Neural progenitor cell (in vitro differentiated cells): Measurements from ENCODE around the gene TBCK. TPM values are rescaled to one million over a fixed set of nuclear protein-coding genes. Genes with fewer than 3 reads are reported as not detected.

Experiments
- DNase-seq: peaks from one replicate; pipeline ENCODE4 v3.0.0-alpha.2; 2016; ENCODE audit warnings: low spot score
- H2AFZ ChIP-seq: fragments of 200-600 bp; sonication (generic); replicated peaks from 2 replicates; pipeline ENCODE4 v1.6.1; 2016; ENCODE audit warnings: antibody characterized with exemption
- H3F3A ChIP-seq: fragments of 200-600 bp; sonication (generic); 2 replicates; pipeline ENCODE4 v1.6.1; 2016; ENCODE audit warnings: antibody characterized with exemption, low read depth
- H3K27ac ChIP-seq: fragments of 200-600 bp; sonication (generic); 2 replicates; pipeline ENCODE4 v1.5.1; 2016; ENCODE audit warnings: mild to moderate bottlenecking
- H3K27me3 ChIP-seq: fragments of 200-600 bp; sonication (generic); 2 replicates; pipeline ENCODE4 v1.6.1; 2016; ENCODE audit warnings: mild to moderate bottlenecking, moderate library complexity
- H3K36me3 ChIP-seq: fragments of 200-600 bp; sonication (generic); 2 replicates; pipeline ENCODE4 v1.5.1; 2016
- H3K4me1 ChIP-seq: fragments of 200-600 bp; sonication (generic); 2 replicates; pipeline ENCODE4 v1.6.1; 2016; ENCODE audit warnings: mixed run types
- H3K4me2 ChIP-seq: fragments of 200-600 bp; sonication (generic); 2 replicates; pipeline ENCODE4 v1.6.1; 2016
- H3K4me3 ChIP-seq: fragments of 200-600 bp; sonication (generic); 2 replicates; pipeline ENCODE4 v1.5.1; 2016
- H3K79me2 ChIP-seq: fragments of 200-600 bp; sonication (generic); 2 replicates; pipeline ENCODE4 v1.6.1; 2016; ENCODE audit warnings: low read depth
- H3K9ac ChIP-seq: fragments of 200-600 bp; sonication (generic); 2 replicates; pipeline ENCODE4 v1.6.1; 2016
- H3K9me3 ChIP-seq: fragments of 200-600 bp; sonication (generic); 2 replicates; pipeline ENCODE4 v1.5.1; 2016; ENCODE audit warnings: low read depth
- H4K20me1 ChIP-seq: fragments of 200-600 bp; sonication (generic); 2 replicates; pipeline ENCODE4 v1.6.1; 2016; ENCODE audit warnings: low read depth
- H3K27ac Mint-ChIP-seq: 3 replicates; pipeline ENCODE4 v1.8.0; 2021; ENCODE audit warnings: mixed read lengths
- H3K27me3 Mint-ChIP-seq: 2 replicates; pipeline ENCODE4 v1.8.0; 2022; ENCODE audit warnings: low read depth, mild to moderate bottlenecking, inconsistent platforms, moderate library complexity, mixed read lengths; ENCODE audit not compliant: insufficient read depth
- H3K36me3 Mint-ChIP-seq: 3 replicates; pipeline ENCODE4 v1.8.0; 2021; ENCODE audit warnings: mixed read lengths
- H3K4me1 Mint-ChIP-seq: 3 replicates; pipeline ENCODE4 v1.8.0; 2021; ENCODE audit warnings: mixed read lengths
- H3K4me3 Mint-ChIP-seq: 3 replicates; pipeline ENCODE4 v1.8.0; 2021; ENCODE audit warnings: mild to moderate bottlenecking, moderate library complexity, mixed read lengths
- H3K9me3 Mint-ChIP-seq: 3 replicates; pipeline ENCODE4 v1.8.0; 2020; ENCODE audit warnings: mixed read lengths
- EZH2 ChIP-seq: fragments of 200-600 bp; sonication (generic); IDR thresholded peaks from 2 replicates; pipeline ENCODE4 v1.6.1; 2017; ENCODE audit warnings: antibody characterized with exemption, mild to moderate bottlenecking, moderate library complexity
- EZH2phosphoT487 ChIP-seq: fragments of 200-600 bp; sonication (generic); IDR thresholded peaks from 2 replicates; pipeline ENCODE4 v1.6.1; 2017; ENCODE audit warnings: antibody characterized with exemption
- total RNA-seq: library from RNA; depleted of rRNA; stranded (reverse); fragments of >200 nt; gene quantifications from 2 replicates; pipeline ENCODE4 v1.2.3, GENCODE V29; 2015; ENCODE audit warnings: low replicate concordance
- TF ChIP-seq, protein P1 (sequence below): fragments of 200-600 bp; sonication (generic); IDR thresholded peaks from 2 replicates; pipeline ENCODE4 v1.5.1; 2017; ENCODE audit warnings: antibody characterized with exemption, mild to moderate bottlenecking

The TBCK gene
- total RNA-seq, 1 donor from 2014 or later, result 69.8 TPM

GRCh38 chr4:106195435-106195950, 120.5 kb downstream of the TBCK start:
- H3K27ac ChIP-seq, result no peak overlapping the region
- H3K9me3 ChIP-seq, result no peaks in the 10 kb centered on the region
- H2AFZ ChIP-seq, result no peak overlapping the region
- Mint-ChIP-seq H3K27ac (no peak overlapping the region), H3K4me1 (no peaks in the 10 kb centered on the region), H3K27me3 (no peaks in the 10 kb centered on the region), H3K36me3 (peaks cover 7% of the 10 kb centered on the region), H3K9me3 (no peaks in the 10 kb centered on the region), H3K4me3 (no peak overlapping the region)
- no peaks in the 10 kb centered on the region for H3F3A ChIP-seq
- no peak overlapping the region for H3K9ac ChIP-seq
- no peaks in the 10 kb centered on the region for H4K20me1 ChIP-seq
- H3K79me2 ChIP-seq, result no peaks in the 10 kb centered on the region
- no peaks in the 10 kb centered on the region for H3K4me1 ChIP-seq
- no peak overlapping the region for H3K4me3 ChIP-seq
- peaks cover 3% of the 10 kb centered on the region for H3K36me3 ChIP-seq
- H3K27me3 ChIP-seq, result no peaks in the 10 kb centered on the region
- H3K4me2 ChIP-seq, result no peak overlapping the region
- DNase-seq, result peak; percentile 11
- TF ChIP-seq EZH2phosphoT487 (no peak), EZH2 (no peak)

- Histone ChIP-seq H3K9ac (no peak overlapping the region), H3K9me3 (no peaks in the 10 kb centered on the region), H3K27me3 (no peaks in the 10 kb centered on the region), H3K4me3 (no peak overlapping the region), H3K79me2 (no peaks in the 10 kb centered on the region), H3K4me2 (no peak overlapping the region), H3K4me1 (no peaks in the 10 kb centered on the region), H3K36me3 (peaks cover 3% of the 10 kb centered on the region), H3F3A (no peaks in the 10 kb centered on the region), H3K27ac (no peak overlapping the region), H2AFZ (no peak overlapping the region), H4K20me1 (no peaks in the 10 kb centered on the region)
- TF ChIP-seq, protein P1, sequence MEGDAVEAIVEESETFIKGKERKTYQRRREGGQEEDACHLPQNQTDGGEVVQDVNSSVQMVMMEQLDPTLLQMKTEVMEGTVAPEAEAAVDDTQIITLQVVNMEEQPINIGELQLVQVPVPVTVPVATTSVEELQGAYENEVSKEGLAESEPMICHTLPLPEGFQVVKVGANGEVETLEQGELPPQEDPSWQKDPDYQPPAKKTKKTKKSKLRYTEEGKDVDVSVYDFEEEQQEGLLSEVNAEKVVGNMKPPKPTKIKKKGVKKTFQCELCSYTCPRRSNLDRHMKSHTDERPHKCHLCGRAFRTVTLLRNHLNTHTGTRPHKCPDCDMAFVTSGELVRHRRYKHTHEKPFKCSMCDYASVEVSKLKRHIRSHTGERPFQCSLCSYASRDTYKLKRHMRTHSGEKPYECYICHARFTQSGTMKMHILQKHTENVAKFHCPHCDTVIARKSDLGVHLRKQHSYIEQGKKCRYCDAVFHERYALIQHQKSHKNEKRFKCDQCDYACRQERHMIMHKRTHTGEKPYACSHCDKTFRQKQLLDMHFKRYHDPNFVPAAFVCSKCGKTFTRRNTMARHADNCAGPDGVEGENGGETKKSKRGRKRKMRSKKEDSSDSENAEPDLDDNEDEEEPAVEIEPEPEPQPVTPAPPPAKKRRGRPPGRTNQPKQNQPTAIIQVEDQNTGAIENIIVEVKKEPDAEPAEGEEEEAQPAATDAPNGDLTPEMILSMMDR, result no peak
- no peak for TF ChIP-seq EZH2phosphoT487
- no peak for TF ChIP-seq EZH2
- Mint-ChIP-seq H3K27me3 (no peaks in the 10 kb centered on the region), H3K36me3 (peaks cover 7% of the 10 kb centered on the region), H3K9me3 (no peaks in the 10 kb centered on the region), H3K4me1 (no peaks in the 10 kb centered on the region), H3K4me3 (no peak overlapping the region), H3K27ac (no peak overlapping the region)
- no peak for DNase-seq
These were observed 121.2 kb downstream of the TBCK start for GRCh38 chr4:106194801-106195200.

DNA sequence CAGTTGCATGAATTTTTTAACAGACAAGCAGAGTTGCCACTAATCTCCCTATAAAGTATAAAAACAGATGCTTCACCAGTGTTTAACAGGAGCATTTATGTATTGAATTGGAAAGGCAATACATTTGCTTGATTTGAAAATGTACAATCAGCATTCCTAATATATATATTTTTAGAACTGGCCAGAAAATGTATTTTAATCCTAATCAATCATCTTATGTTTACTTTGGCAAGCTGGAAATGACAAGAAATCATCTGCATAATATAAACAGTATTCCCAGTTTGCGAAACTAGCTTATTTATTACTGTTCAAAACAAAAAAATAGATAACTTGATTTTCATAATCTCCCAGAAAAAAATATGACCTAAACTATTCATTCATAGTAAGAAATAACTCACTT, 123.9 kb downstream of the TBCK start:
- no peaks in the 10 kb centered on the region for H3F3A ChIP-seq
- H2AFZ ChIP-seq, result no peak overlapping the region
- TF ChIP-seq EZH2phosphoT487, result no peak
- TF ChIP-seq, protein P1, result no peak
- TF ChIP-seq EZH2, result no peak
- H3K36me3 Mint-ChIP-seq, result peaks cover 7% of the 10 kb centered on the region
- no peak overlapping the region for H3K4me3 Mint-ChIP-seq
- no peak overlapping the region for H3K9ac ChIP-seq
- no peaks in the 10 kb centered on the region for H3K9me3 Mint-ChIP-seq
- H3K36me3 ChIP-seq, result peaks cover 3% of the 10 kb centered on the region
- no peak for DNase-seq
- H3K79me2 ChIP-seq, result no peaks in the 10 kb centered on the region
- no peaks in the 10 kb centered on the region for H4K20me1 ChIP-seq
- H3K27me3 Mint-ChIP-seq, result no peaks in the 10 kb centered on the region
- H3K27ac Mint-ChIP-seq, result no peak overlapping the region
- no peak overlapping the region for H3K4me2 ChIP-seq
- no peaks in the 10 kb centered on the region for H3K27me3 ChIP-seq
- no peak overlapping the region for H3K4me3 ChIP-seq
- H3K4me1 Mint-ChIP-seq, result no peaks in the 10 kb centered on the region
- no peaks in the 10 kb centered on the region for H3K4me1 ChIP-seq
- no peak overlapping the region for H3K27ac ChIP-seq
- no peaks in the 10 kb centered on the region for H3K9me3 ChIP-seq

GRCh38 chr4:106186201-106186600, 129.8 kb downstream of the TBCK start:
- H3K27ac Mint-ChIP-seq, result no peak overlapping the region
- Histone ChIP-seq H3K4me2 (no peak overlapping the region), H3K4me1 (no peaks in the 10 kb centered on the region), H2AFZ (no peak overlapping the region), H3K79me2 (no peaks in the 10 kb centered on the region), H3K9ac (no peak overlapping the region), H3F3A (no peaks in the 10 kb centered on the region), H3K36me3 (peaks cover 3% of the 10 kb centered on the region), H3K9me3 (no peaks in the 10 kb centered on the region), H3K4me3 (no peak overlapping the region), H3K27ac (no peak overlapping the region), H4K20me1 (no peaks in the 10 kb centered on the region), H3K27me3 (no peaks in the 10 kb centered on the region)
- no peaks in the 10 kb centered on the region for H3K4me1 Mint-ChIP-seq
- peaks cover 3% of the 10 kb centered on the region for H3K9me3 Mint-ChIP-seq
- H3K27me3 Mint-ChIP-seq, result no peaks in the 10 kb centered on the region
- DNase-seq, result no peak
- H3K36me3 Mint-ChIP-seq, result peaks cover 26% of the 10 kb centered on the region
- H3K4me3 Mint-ChIP-seq, result no peak overlapping the region
- no peak for TF ChIP-seq EZH2
- TF ChIP-seq, protein P1, result no peak
- TF ChIP-seq EZH2phosphoT487, result no peak
